Ectodermal cell (in vitro differentiated cells): ENCODE results near the gene ASTN1.

Experiments
- H3K27ac ChIP-seq: 2 replicates; pipeline ENCODE4 v1.7.0; 2013; ENCODE audit warnings: mild to moderate bottlenecking, low read depth, low read length; ENCODE audit not compliant: insufficient read depth, poor library complexity, severe bottlenecking
- H3K27me3 ChIP-seq: 2 replicates; pipeline ENCODE4 v1.7.0; 2013; ENCODE audit warnings: mild to moderate bottlenecking, low read length; ENCODE audit not compliant: insufficient read depth, control insufficient read depth, poor library complexity, severe bottlenecking
- H3K36me3 ChIP-seq: one replicate; pipeline ENCODE4 v1.7.0; 2013; ENCODE audit warnings: low read length; ENCODE audit not compliant: control insufficient read depth, insufficient read depth
- H3K4me1 ChIP-seq: one replicate; pipeline ENCODE4 v1.7.0; 2013; ENCODE audit warnings: low read length; ENCODE audit not compliant: control insufficient read depth, insufficient read depth
- H3K4me3 ChIP-seq: 2 replicates; pipeline ENCODE4 v1.7.0; 2013; ENCODE audit warnings: low read depth, low read length, control low read depth; ENCODE audit not compliant: insufficient read depth
- H3K9me3 ChIP-seq: 2 replicates; pipeline ENCODE4 v1.7.0; 2013; ENCODE audit warnings: mild to moderate bottlenecking, low read length, moderate library complexity; ENCODE audit not compliant: control insufficient read depth
- WGBS, 2 experiments: methylation state at CpG; one replicate each; pipeline ENCODE4 v1.1.7; 2013; ENCODE audit warnings: missing lambda C conversion rate in 2 of 2; 5-methylcytosine and 5-hydroxymethylcytosine counted together

ASTN1 gene

DNA sequence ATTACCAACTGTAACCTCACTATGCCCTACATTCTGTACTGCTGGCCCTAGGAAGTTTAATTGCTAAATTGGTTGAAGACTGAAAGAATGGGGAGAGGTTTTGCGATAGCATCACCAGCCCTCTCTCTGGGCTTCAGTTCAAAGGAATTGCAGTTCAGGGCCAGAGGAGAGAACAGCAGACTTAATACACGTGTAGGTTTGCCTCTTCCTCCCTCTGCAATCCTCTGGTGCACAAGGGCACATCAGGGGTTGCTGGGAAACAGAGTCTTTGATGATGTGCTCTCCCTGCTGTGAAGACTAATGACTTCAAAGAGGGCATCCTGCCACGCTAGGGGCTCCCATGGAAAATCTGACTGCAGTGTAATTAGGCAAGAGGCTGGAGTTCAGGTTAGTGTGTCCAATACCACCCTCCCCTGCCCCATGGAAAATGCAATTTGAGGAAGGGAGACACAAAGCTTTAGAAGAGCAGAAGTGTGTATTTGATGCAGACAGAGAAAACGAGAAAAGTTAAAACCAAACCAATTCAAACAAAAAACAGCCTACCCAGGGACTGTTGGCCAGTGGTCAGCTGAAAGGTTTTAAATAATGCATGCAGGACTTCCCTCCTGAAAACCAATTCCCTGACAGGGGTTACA lies 167.9 kb downstream of the ASTN1 start:
- no peak overlapping the region for H3K4me3 ChIP-seq
- 3 to 4% methylated on average over 4 of the region's 4 CpGs for WGBS, 2 experiments

DNA sequence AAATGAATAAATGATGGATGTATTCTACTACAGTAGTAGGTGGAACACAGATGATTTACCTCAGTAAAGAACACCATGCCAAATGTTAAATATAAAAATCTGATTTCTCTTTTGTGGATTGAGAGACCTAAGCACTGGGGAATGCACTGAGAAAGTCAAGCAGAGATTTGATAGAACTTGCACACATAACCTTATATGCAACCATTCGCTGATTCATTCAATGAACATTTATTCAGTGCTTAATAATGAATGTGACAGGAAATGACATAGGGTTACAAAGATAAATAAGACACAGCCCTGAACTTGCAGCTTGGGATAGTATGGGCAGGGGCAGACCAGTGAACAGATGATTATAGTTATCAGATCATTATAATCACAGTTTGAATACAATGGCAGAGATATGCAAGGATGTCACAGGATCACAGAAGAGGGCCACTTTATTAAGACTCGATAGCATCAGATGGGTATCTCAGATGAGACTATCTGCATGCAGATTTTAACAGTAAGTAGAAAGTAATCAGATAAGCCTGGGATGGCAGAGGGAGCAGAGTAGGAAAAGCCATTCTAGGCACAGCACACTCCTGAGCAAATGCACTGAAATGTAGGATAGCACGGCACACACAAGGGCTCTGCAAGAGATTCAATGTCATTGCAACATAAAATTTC lies 169.4 kb downstream of the ASTN1 start:
- 63 to 92% methylated on average over 2 to 3 of the region's 3 CpGs for WGBS, 2 experiments
- no peaks in the 10 kb centered on the region for H3K36me3 ChIP-seq
- peaks cover 3% of the 10 kb centered on the region for H3K27me3 ChIP-seq
- no peak overlapping the region for H3K4me3 ChIP-seq
- H3K9me3 ChIP-seq = no peaks in the 10 kb centered on the region
- H3K27ac ChIP-seq = no peak overlapping the region
- peaks cover 18% of the 10 kb centered on the region for H3K4me1 ChIP-seq

More for the DNA sequence above, 167.9 kb downstream of the ASTN1 start:
- Histone ChIP-seq H3K36me3 (no peaks in the 10 kb centered on the region), H3K4me1 (peaks cover 18% of the 10 kb centered on the region), H3K27ac (peak overlapping the region; percentile 79), H3K27me3 (peaks cover 3% of the 10 kb centered on the region), H3K9me3 (no peaks in the 10 kb centered on the region)

DNA sequence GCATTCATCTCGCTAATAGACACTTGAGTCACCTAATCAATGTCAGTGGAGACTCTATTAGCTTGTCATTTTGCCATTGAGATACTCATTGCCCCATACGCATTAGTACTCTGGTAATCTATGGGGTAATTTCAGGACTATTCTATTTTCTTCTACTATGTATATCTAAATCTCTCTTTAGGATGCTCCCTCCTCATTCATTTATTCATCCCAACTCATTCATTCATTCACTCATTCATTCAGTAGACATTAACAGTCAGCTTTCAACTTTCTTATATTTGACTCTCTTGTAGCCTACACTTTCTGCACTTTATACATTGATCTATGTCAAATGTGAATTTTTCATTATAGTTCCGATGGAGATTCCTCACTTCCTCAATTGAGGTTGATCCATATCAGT lies 170.9 kb downstream of the ASTN1 start:
- Histone ChIP-seq H3K36me3 (no peaks in the 10 kb centered on the region), H3K27ac (no peak overlapping the region), H3K4me1 (peaks cover 26% of the 10 kb centered on the region), H3K4me3 (no peak overlapping the region), H3K27me3 (peaks cover 3% of the 10 kb centered on the region), H3K9me3 (no peaks in the 10 kb centered on the region)
- 89 to 93% methylated on average over 3 of the region's 3 CpGs for WGBS, 2 experiments

DNA sequence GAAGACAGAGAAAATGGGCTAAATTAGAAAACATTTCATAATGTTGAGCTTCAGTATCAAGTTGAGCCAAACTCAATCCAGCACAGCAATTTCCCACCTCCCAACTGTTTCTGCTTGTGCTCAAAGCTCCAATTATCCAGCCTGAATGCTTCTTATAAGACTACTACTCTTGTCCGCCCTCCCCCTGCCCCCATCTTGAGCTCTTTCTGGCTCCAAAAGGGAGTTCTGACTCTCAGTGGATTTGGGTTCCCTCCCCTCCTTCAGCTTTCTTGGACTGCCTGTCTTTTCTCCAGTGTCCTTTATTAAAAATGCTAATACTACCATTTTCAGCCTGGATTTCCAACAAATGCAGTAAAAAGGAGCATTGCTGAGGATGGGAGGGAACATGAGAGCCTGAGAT lies 174.8 kb downstream of the ASTN1 start:
- no peaks in the 10 kb centered on the region for H3K27me3 ChIP-seq
- no peak overlapping the region for H3K4me3 ChIP-seq
- 73 to 77% methylated on average over 1 of the region's 1 CpG for WGBS, 2 experiments
- H3K4me1 ChIP-seq = peaks cover 8% of the 10 kb centered on the region
- H3K36me3 ChIP-seq = no peaks in the 10 kb centered on the region
- no peak overlapping the region for H3K27ac ChIP-seq
- no peaks in the 10 kb centered on the region for H3K9me3 ChIP-seq

DNA sequence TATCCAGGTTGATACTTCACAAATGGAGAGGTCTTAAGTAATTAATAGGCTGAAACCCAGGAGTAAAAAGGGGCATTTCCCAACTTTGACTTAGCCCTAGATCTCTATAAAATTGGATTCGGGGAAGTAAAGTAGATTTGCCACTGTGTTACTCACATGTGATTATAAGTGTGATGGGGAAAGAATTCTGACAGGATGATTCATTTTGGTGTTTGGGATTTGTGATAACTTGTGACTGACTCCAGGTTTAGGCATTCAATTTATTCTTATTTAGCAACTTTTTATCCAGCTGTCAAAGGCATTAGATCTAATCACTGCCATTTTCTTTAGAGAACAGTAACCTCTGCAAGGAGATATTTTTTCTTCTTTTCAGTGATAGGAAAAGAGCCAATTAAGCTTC lies 175.5 kb downstream of the ASTN1 start:
- H3K4me3 ChIP-seq = no peak overlapping the region
- peaks cover 8% of the 10 kb centered on the region for H3K4me1 ChIP-seq
- no peaks in the 10 kb centered on the region for H3K27me3 ChIP-seq
- no peaks in the 10 kb centered on the region for H3K36me3 ChIP-seq
- no peak overlapping the region for H3K27ac ChIP-seq
- WGBS, 2 experiments = 86 to 89% methylated on average over 1 of the region's 1 CpG
- H3K9me3 ChIP-seq = no peaks in the 10 kb centered on the region

DNA sequence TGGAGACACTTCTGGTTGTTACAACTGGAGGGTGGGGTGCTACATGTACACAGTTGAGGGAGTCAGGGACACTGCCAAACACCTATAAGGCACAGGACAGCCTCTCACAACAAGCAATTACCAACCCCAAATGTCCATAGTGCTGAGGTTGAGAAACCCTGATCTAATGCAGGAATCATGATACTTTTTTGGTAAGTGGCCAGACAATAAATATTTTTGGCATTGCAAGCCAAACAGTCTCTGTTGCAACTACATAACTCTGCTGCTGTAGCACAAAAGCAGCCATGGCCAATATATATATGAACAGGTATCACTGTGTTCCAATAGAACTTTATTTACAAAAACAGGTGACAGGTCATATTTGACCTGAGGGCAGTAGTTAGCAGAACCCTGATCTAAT lies 177.5 kb downstream of the ASTN1 start:
- no peaks in the 10 kb centered on the region for H3K9me3 ChIP-seq
- no peak overlapping the region for H3K27ac ChIP-seq
- H3K4me3 ChIP-seq = no peak overlapping the region
- peaks cover 14% of the 10 kb centered on the region for H3K4me1 ChIP-seq
- H3K27me3 ChIP-seq = no peaks in the 10 kb centered on the region
- no peaks in the 10 kb centered on the region for H3K36me3 ChIP-seq

DNA sequence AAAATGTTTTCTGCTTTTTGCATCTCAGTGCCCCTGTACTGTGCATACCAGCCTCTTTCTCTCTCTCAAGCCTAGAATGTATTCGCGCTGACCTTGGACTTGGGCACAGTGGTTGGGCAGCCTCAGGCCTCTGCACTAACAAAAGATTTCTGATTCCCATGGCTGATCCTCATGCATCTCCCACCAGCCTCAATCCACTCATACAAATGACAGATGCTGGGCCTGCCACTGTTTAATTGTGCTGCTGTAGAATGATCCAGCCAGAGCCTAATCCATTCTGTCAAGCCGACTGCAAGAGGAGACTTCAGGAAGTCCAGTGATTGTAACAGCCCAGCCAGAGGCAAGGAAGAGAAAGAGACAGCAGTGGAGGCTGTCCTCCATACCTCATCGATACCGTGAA lies 180.8 kb downstream of the ASTN1 start:
- H3K9me3 ChIP-seq = no peaks in the 10 kb centered on the region
- peaks cover 6% of the 10 kb centered on the region for H3K4me1 ChIP-seq
- H3K27ac ChIP-seq = no peak overlapping the region
- no peak overlapping the region for H3K4me3 ChIP-seq
- WGBS, 2 experiments = 73 to 80% methylated on average over 5 of the region's 5 CpGs
- H3K36me3 ChIP-seq = no peaks in the 10 kb centered on the region
- no peaks in the 10 kb centered on the region for H3K27me3 ChIP-seq

DNA sequence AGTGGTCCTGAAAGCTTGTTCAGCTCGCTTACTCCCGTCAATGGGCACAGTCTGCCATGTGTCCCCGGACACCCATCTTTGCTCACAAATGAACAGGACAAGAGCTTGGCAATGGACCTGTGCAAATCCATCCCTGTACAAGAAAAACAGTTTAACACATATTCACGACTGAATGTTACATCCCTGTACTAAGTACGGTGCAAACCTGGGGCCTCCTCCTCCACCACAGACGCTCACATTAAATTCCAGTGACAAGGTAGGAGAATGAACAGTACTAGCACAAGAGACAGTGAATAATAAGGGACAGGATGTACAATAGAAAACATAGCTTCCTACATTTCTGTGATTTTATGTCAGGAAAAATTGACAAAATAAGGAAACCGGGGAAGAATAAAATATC lies 187.7 kb downstream of the ASTN1 start:
- Histone ChIP-seq H3K27me3 (no peaks in the 10 kb centered on the region), H3K27ac (no peak overlapping the region), H3K4me1 (no peaks in the 10 kb centered on the region), H3K9me3 (no peaks in the 10 kb centered on the region), H3K4me3 (no peak overlapping the region), H3K36me3 (no peaks in the 10 kb centered on the region)
- WGBS, 2 experiments = 90 to 92% methylated on average over 6 to 7 of the region's 7 CpGs

DNA sequence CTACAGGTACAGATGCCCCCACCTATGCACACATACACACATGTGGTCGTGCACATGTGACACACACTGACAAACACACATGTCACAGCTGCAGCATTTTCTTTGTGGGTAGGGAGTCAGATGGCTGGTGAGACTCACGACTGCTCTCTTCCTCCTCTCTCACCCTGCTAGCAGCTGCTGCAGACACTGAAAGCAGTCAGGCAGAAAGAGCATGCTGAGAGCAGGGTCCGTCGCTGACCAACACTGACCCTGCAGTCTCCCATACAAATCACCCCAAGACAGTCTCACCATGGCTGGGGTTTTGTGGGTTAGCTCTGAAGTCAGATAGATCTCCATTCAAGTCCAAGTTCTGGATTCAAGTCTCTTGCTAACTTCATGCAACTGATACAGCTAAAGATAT lies 188.3 kb downstream of the ASTN1 start:
- no peaks in the 10 kb centered on the region for H3K9me3 ChIP-seq
- WGBS, 2 experiments = 36 to 53% methylated on average over 4 of the region's 4 CpGs
- H3K27ac ChIP-seq = no peak overlapping the region
- H3K4me3 ChIP-seq = no peak overlapping the region
- no peaks in the 10 kb centered on the region for H3K36me3 ChIP-seq
- H3K27me3 ChIP-seq = no peaks in the 10 kb centered on the region
- H3K4me1 ChIP-seq = no peaks in the 10 kb centered on the region

DNA sequence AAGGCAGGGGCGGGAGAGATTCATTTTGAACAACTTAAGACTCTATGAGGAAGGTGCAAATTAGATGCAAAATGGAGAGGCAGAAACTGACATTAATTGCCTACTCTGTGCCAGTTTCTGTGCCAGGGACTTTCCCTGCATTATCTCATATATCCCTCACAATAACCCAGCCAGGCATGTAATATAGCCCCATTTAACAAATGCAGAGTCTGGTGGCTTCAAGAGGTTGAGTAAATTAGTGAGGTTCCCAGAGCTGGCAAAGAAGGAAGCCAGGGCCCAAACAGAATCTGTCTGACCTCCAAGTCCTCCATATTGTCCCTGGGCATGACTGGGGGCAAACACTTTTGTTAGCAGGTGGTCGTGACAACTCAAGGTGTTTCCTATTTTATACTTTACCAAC lies 199.8 kb downstream of the ASTN1 start:
- H3K36me3 ChIP-seq = no peaks in the 10 kb centered on the region
- no peaks in the 10 kb centered on the region for H3K27me3 ChIP-seq
- H3K27ac ChIP-seq = no peak overlapping the region
- H3K4me3 ChIP-seq = no peak overlapping the region
- peaks cover 6% of the 10 kb centered on the region for H3K4me1 ChIP-seq
- WGBS, 2 experiments = 91 to 94% methylated on average over 2 of the region's 2 CpGs
- no peaks in the 10 kb centered on the region for H3K9me3 ChIP-seq
